ENCODE results near the gene ANKLE1. TPM values are rescaled to one million over a fixed set of nuclear protein-coding genes. Genes with fewer than 3 reads are reported as not detected.

The ANKLE1 gene
- total RNA-seq, 1 experiment from 2014 or later, result 16.5 TPM

DNA sequence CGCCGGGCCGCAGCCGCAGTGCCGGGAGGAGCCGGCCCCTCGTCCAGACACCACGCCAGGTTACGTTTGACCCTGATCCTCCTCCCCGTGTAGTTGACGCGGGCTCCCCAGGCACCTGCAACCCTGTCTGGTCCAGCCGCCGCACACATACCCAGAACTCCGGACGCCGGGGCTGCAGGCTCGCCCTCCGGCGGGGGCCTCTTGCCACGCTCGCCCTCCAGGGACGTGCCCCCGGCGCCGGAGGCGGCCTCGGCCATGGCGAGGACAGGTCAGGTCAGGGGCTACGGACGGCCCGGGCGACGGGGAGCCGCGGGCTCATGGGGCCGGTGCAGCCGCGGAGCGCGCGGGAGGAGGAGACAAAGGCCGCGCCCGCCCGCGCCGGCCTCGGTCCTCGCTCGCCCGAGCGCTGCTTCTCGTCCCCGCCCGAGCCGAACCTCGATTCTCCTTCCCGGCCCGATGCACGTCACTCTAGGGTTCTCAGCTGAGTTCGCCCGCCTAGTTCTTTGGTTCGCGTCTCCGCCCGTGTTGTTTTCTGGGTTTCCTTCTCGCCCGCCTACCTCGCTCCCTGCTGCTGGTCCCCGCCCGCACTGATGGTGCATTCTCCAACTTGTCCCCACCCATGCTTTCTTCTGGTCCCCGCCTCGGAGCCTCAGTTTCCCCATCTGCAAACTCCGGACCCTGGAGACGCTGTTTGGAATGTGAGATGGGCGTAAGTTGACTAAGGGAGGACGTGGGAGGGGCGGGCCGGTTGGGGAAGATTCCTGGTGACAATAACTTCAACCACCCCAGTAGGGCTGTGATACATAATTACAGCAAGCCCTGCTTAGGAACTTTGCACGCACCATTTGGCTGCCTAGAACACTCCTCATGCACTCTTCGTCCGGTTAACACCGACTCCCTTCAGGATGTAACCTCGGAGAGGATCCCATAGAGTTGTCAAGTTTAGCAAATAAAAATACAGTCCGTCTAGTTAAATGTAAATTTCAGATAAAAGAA lies 53.0 kb downstream of the ANKLE1 start, which contains the start of gene ANO8:
ANO8 (minus strand) TSS at position 442 of the 996 bp plus-strand sequence; CDS start at position 257, 185 bp downstream.
- no peak within 1 kb of the TSS for H2BK15ac ChIP-seq (ENCODE audit: low read depth, low read length)
- H4K20me1 ChIP-seq (ENCODE audit: control insufficient read depth, insufficient read depth, insufficient read length), result no peaks in the 10 kb centered on the region
- no peaks in the 10 kb centered on the region for H3K27me3 ChIP-seq (ENCODE audit: insufficient read depth, low read length)
- peak within 1 kb of the TSS; percentile 40 for H3K9ac ChIP-seq (ENCODE audit: extremely low read depth, insufficient read length, low read length)
- no peaks in the 10 kb centered on the region; a peak in 1 of 5 replicates for H3K9me3 Mint-ChIP-seq
- peak within 1 kb of the TSS; percentile 74 for H3K4me2 ChIP-seq (ENCODE audit: insufficient read depth, insufficient read length, low read length)
- no peak within 1 kb of the TSS for H2AFZ ChIP-seq (ENCODE audit: low read length)
- no peaks in the 10 kb centered on the region for H3K79me1 ChIP-seq (ENCODE audit: insufficient read depth, low read depth, low read length, poor library complexity, severe bottlenecking)
- no peak within 1 kb of the TSS for H4K5ac ChIP-seq (ENCODE audit: insufficient read length, low read depth, low read length)
- H3K14ac ChIP-seq (ENCODE audit: insufficient read depth, low read length), result peak within 1 kb of the TSS; percentile 72
- H2BK120ac ChIP-seq (ENCODE audit: low read depth, low read length, poor library complexity, severe bottlenecking), result no peak within 1 kb of the TSS
- no peaks in the 10 kb centered on the region for H3K79me2 ChIP-seq (ENCODE audit: insufficient read depth, low read length)
- no peak within 1 kb of the TSS for H2BK20ac ChIP-seq (ENCODE audit: low read depth, low read length, poor library complexity, severe bottlenecking)
- no peak within 1 kb of the TSS for H3K27ac ChIP-seq (ENCODE audit: insufficient read length, low read depth, low read length)
- H2BK12ac ChIP-seq (ENCODE audit: insufficient read length, low read depth, low read length), result no peak within 1 kb of the TSS
- H3K18ac ChIP-seq (ENCODE audit: insufficient read length, low read depth, low read length), result peak within 1 kb of the TSS; percentile 56
- H3K4me1 Mint-ChIP-seq, result peaks cover 17 to 43% of the 10 kb centered on the region in 2 experiments
- no CpG with 5 or more reads among the region's 86 CpGs for WGBS (ENCODE audit: extremely low coverage, insufficient read length, low lambda C conversion rate)
- peaks cover 21% of the 10 kb centered on the region for H3K23me2 ChIP-seq (ENCODE audit: insufficient read length, low read depth, low read length, poor library complexity, severe bottlenecking)
- no peak within 1 kb of the TSS for H4K91ac ChIP-seq (ENCODE audit: insufficient read length, low read depth, low read length)
- H3K27me3 Mint-ChIP-seq (ENCODE audit: low read depth), result peaks cover 5% of the 10 kb centered on the region
- no peak within 1 kb of the TSS for H2BK5ac ChIP-seq (ENCODE audit: insufficient read length, low read length)
- TF ChIP-seq, protein P1, sequence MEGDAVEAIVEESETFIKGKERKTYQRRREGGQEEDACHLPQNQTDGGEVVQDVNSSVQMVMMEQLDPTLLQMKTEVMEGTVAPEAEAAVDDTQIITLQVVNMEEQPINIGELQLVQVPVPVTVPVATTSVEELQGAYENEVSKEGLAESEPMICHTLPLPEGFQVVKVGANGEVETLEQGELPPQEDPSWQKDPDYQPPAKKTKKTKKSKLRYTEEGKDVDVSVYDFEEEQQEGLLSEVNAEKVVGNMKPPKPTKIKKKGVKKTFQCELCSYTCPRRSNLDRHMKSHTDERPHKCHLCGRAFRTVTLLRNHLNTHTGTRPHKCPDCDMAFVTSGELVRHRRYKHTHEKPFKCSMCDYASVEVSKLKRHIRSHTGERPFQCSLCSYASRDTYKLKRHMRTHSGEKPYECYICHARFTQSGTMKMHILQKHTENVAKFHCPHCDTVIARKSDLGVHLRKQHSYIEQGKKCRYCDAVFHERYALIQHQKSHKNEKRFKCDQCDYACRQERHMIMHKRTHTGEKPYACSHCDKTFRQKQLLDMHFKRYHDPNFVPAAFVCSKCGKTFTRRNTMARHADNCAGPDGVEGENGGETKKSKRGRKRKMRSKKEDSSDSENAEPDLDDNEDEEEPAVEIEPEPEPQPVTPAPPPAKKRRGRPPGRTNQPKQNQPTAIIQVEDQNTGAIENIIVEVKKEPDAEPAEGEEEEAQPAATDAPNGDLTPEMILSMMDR (conservative IDR thresholded peaks at IDR 0.05), result no peak
- H2AK5ac ChIP-seq (ENCODE audit: insufficient read length, low read length), result no peak within 1 kb of the TSS
- H3K56ac ChIP-seq (ENCODE audit: insufficient read length, low read depth, low read length), result no peak within 1 kb of the TSS
- peaks cover 2% of the 10 kb centered on the region; the same call in 1 of the 2 replicates for H3K4me1 ChIP-seq (ENCODE audit: insufficient read depth, low read length)
- no peak within 1 kb of the TSS for H3K4ac ChIP-seq (ENCODE audit: low read depth, low read length)
- peak; percentile 97 for DNase-seq
- H3K4me3 Mint-ChIP-seq, result peak within 1 kb of the TSS; percentile 67 to 87
- no peak within 1 kb of the TSS for H3T11ph ChIP-seq (ENCODE audit: low read length)
- no peaks in the 10 kb centered on the region for H3K9me3 ChIP-seq (ENCODE audit: control insufficient read depth, low read depth, low read length)
- H3K36me3 Mint-ChIP-seq (ENCODE audit: insufficient read depth in 1 of 3, low read depth in 3 of 3), result peaks cover 11 to 34% (median 31%) of the 10 kb centered on the region in 3 experiments
- no peak within 1 kb of the TSS for H4K8ac ChIP-seq (replicated peaks; ENCODE audit: insufficient read length, low read depth, low read length)
- peak within 1 kb of the TSS; percentile 48 to 77 (median 49); a peak in 4 of 7 replicates for H3K27ac Mint-ChIP-seq
- no peak within 1 kb of the TSS for H3K23ac ChIP-seq (ENCODE audit: insufficient read length, low read depth, low read length)

Measured in H9 (cell line).